ENCODE results near the gene SMNDC1.
A peak's percentile ranks its signal among the peaks of the same experiment; 100 is the strongest.
"Not testable (repeated sequence)": the region's sequence is repeated elsewhere in the genome, so short reads cannot be mapped to it uniquely, and the experiment has no call there.

The SMNDC1 gene

DNA sequence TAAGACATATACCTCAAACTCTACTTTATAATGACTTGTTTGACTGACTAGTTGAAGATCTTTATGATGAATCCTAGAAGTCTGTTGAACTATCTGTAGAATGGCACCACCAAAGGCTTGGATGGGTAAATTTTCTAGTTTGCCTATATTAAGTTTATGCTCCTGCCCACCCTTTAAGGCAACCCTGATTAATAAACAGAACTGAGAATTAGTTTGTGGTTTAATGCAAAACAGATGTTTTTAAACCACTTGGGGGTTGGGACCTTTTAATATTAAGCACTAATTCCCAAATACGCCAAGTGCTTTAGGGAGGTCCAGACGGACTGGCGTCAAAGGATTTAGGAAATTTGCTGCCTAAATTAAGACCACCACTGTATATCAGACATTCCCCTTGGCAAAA is 20.5 kb downstream of the SMNDC1 start:
- no peak for DNase-seq

DNA sequence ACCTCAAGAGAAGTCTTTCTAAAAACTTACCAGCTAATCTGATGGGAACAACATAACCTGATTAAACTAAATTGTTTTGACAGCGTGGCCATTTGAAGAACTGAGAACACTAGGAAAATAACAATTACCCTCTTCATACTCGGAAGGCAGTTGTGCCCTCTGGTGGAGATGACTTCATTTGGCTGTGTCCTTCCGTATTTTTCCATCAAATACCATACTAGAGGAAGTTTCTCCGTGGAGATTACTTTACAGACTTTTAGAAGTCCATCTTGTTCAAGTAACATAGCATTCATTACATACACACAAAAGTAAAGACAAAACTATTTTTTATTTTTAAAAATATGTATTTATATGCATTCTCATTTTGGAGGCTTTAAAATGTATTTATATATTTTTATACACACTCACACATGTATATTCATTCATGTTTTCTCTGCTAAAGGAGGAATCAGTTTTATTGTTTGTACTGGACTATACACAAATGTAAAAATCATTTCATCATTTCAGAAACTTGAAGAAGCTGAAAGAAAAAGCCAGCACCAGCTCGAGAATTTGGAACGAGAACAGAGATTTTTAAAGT is 25.2 kb downstream of the SMNDC1 start:
- peak in 36 of 56 donors; percentile 2 to 83 (median 29) for DNase-seq

DNA sequence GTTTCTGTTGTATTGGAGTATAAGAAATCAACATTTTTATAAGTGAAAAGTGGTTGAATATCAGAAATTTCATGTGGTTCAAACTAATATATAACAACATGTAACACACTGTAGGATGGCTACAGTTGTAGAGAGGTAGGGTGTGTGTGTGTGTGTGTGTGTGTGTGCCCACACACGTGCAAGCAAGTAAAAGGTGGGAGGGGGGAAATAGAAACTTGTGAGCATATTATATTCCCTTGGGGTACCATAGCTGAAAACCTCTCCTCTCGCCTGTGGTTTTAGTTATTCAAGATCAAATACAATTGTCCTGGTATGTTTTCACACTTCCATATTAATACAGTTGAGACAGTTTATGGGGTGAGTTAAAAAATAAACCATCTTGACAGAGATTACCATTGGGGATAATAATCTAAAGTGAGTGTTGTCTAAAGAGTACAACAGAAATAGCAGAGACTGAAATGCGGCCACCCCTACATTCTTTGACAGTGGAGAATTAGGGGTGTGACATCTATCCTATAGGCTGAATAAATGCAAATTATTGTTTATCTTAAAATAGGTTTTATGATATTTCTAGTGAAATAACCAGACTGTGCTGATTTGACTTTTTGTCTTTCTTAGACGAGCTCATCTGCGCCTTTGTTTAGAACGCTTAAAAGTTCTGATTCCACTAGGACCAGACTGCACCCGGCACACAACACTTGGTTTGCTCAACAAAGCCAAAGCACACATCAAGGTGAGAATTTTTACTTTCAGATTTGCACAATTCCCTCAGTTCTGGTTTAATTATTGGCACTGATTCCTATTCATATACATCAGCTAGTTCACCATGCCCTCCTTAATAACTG is 25.9 kb downstream of the SMNDC1 start:
- DNase-seq, result no peak

DNA sequence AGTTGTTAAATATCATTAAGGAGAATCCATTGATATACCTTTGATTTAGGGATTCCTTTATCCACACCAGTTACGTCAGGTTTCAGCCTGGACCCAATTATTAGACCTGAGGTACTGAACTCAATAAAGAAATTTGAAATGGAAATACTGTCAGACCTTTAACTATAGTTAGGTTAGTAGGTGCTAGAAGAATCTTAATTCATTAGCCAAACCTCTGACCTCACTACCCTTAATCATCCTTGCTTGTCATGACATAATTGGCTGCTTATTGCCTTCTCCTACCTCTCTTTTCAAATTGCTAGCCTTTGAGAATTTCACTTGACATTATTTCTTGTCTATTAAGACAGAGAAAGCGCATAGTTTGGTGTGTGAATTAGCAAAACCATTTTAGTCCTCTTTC is 27.1 kb downstream of the SMNDC1 start:
- no peak for DNase-seq

DNA sequence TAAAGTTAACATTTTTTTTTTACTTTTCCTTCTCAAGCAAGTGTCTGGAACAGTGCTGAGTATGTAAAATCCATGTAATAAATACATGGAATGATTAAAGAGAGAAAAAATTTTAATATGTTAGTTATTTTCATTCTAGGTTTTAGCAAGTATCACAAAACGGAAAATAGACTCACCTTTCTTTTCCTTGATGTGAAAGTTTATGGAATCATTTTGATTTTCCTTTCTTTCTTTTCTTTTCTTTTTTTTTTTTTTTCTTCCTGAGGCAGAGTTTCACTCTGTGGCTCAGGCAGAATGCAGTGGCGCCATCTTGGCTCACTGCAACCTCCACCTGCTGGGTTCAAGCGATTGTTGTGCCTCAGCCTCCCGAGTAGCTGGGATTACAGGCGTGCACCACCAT is 28.1 kb downstream of the SMNDC1 start:
- no peak for DNase-seq

DNA sequence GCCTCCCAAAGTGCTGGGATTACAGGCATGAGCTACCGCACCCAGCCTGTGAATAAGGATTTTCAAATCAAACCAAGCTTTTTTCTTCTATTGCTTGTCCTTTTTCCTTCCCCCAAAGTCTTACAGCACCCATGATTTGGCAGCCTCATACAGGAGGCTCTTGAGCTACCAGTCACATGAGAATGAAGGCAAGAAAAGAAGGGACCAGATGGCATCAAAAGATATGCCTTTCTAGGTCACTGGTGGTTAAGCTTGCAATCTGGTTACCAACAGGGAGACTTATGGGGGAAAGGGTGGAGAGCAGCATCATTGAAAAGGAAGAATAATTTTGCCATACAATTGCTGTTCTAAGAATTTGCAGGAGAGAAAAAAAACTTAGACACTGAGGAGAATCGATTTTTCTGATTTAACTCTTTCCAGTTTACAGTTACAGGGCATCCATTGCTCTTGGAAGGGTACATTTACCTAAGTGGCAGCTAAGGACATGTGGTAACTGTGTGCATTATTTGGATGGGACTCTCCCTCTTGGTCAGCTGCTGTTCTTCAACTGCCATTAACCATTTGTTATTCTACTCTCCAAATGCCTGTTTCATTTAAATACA is 29.5 kb downstream of the SMNDC1 start:
- peak in 1 of 56 donors; percentile 5 for DNase-seq

DNA sequence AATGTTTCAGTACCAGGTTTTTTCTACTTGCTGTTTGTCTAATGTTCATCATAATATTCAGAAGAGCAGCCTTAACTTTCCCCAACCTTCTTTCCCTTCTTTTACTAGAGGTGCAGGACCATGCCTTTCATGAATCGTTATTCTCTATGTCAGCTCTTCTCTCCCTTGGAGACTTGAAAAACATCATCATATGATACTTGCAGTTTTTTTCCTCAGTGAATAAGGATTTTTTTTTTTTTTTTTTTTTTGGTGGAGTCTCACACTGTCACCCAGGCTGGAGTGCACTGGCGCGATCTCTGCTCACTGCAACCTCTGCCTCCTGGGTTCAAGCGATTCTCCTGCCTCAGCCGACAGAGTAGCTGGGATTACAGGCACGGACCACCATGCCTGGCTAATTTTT is 30.1 kb downstream of the SMNDC1 start:
- DNase-seq, result no peak

DNA sequence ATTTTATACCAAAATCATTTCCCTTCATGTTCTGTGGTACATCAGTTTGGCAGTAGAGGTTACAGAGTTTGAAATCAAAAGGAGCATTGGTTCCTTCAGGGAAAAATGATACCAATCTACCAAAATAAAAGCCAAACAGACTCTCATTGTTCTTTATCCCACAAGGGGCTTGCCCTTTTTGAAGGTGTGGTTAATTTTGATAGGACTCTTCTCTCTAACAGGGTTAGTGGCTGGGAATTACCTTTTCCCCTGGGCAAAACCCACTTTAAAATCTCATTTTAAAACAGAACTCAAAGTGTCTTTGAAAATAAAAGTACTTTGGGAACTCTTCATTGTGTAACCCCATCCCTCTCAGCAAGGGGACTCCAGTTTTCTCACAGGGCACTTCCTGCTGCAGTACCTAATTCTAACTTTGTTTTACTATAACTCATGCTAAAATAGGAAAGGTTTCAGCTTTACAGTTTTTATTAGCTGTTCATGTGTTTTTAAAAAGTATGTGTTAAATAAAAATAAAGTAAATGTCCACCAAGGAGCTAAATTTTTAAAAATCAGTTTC is 30.6 kb downstream of the SMNDC1 start:
- DNase-seq, result no peak

DNA sequence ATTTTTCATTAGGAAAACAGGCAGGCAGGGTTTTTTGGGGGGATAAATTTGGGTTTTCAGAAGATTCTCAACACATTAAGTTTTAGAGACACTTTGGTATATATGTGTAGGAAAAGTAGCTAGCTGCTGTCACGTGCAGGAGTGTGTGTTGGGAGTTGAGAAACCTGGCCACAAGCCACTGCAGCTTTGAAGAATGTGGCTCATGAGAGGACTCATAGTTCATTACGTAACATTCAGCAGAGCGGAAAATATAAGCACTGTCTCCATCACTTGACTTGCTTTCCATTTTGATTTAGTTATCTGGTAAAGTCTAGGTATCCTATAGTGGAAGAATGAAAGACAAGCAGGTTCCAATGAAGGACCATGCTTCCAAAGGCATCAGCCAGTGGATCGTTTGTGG is 31.2 kb downstream of the SMNDC1 start:
- peak in 18 of 56 donors; percentile 3 to 63 (median 24) for DNase-seq

DNA sequence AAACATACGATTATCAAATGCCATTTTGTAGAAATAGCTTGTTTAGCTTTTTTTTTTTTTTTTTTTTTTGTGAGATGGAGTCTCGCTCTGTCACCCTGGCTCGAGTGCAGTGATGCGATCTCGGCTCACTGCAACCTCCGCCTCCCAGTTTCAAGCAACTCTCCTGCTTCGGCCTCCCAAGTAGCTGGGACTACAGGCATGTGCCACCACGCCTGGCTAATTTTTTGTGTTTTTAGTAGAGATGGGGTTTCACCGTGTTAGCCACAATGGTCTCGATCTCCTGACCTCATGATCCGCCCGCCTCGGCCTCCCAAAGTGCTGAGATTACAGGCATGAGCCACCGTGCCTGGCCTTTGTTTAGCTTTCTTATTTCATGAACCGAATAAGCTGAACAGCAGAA is 31.7 kb downstream of the SMNDC1 start:
- DNase-seq, result not testable (repeated sequence)

DNA sequence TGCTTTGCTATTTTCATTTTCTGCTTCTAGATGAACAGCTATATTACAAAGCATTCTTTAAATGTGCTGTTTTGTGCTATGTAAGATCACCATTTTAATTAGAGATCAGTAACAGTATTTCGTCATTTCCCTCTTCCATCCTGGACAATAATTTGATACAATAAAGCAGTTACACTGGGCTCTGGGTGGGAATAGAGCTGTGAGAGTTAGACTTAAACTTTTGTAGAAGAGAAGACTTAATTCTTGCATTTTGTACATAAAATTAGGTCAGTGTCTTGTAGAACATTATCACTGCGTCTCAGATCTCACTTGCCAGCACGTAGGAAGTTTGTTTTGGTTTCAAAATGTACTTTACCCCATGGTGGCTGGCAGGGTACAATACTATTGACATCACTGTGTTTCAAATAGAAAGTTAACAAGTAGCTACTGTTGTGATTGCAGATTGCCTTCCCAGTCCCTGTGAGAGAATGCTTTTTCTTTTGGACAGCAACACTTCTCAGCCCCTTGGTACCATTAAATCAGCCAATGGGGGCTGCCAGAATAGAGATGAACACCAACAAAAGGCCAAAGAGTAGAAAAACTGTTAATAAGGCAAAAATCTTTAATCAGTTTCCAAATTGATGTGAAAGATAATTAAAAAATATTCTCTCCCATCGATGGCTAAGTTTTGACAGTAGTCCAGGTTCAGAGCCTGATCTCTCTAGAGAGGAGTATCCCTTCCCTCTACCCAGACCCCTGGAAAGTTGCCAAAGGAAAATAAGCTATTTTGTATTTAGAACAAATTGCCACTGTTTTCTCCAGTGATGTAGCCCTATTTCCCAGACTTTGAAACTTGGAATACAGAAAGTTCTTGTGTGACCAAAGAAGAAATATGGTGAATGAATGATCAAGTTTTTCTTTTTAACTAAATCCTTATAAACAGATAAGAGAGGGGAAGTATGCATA is 35.1 kb downstream of the SMNDC1 start:
- DNase-seq, result peak in 30 of 56 donors; percentile 4 to 80 (median 43)

DNA sequence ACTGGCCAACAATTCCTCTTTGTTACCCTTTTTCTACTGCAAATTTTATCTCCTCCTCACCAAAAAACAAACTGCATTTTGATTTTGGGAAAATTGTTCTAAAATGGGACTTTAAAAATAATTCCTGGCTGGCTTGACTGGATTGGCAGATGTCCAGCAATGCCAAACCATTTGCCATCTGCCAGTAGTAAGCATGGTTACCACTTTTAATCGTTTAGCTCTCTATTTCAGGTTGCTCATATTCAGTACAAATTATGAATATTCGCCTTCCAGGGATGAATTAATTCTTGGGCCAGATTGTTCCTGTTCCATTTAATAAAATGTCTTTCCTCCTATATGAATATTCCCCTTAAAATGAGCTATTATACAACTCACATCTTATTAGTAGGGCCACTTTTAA is 35.7 kb downstream of the SMNDC1 start:
- peak in 4 of 56 donors; percentile 2 to 37 (median 9) for DNase-seq

DNA sequence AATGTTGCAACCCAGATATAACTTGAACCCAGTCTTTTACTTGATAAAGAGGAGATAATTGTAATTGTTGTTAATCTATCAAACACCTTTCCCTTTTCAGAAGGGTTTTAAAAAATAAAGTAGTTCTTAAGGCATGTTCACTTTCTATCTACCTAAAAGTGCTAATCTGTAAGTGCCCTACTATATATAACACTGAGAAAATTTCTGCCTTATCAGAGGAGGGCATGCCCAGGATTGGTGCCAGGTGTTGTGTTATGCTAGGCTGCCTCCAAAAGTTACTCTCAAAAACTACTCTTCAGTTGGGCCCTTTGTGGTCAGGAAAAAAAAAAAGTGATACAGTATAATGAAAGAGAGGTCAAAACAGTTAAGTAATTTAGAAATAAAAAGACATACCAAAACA is 36.3 kb downstream of the SMNDC1 start:
- no peak for DNase-seq

DNA sequence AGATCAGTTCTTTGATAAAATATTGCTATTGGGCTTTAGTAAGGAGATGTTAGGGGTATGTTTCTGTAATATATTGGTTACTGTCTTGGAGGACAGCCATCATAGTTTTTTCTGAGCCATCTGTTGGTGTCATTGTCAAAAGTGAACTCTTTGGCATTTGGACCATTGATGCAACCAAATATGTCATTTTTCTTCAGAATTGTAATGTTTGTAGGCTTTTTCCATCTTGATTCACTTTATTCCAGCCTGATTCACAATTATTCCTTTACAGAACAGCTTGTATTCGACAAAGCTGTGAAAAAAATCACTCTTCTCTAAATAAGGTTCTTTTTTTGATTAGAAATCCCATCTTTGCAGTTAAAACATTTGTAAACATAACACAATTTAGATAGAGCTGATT is 37.4 kb downstream of the SMNDC1 start:
- DNase-seq, result no peak

DNA sequence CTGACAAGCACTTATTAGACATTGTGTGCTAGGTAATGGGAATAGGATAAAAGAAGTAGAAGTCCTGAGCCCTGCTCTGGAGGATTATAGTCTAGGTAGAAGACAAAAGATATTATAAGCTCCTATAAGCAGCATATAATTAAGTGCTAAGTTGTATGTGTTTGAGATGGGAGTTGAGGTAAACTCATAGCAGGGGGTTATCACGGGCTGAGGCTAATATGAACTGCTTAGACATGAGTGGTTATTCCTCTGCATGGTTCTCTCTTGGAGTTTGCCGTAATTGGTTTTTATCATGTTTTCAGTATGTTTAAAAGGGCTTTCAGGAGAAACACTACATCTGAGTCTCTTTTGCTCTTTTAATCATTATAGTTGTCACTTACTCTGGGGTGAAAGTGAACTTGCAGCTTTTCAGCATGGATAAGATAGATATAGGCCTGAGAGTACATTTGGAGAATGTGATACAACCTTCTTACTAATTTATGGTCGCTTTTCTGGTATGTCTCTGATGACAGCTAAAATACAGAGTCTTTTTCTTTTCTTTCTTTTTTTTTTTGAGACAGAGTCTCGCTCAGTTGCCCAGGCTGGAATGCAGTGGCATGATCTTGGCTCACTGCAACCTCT is 39.0 kb downstream of the SMNDC1 start:
- DNase-seq, result no peak

DNA sequence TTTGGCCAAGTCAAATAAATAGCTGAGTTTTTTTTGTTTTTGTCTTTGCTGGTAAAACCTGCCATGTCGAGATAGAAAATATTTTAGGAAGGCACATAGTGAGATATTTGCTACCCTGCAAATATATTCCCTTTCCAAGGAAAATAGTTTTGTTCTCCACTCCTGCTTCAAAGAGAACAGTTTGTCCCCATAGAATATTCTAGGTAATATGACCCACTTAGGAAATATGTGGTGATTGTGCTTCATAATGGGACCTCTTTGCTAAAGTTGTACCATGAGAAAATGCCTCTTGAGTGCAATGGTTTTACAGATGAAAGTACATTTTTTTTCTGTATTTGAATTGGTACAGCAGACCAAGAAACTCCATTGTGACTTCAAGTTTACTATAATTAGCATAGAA is 41.6 kb downstream of the SMNDC1 start:
- DNase-seq, result no peak

DNA sequence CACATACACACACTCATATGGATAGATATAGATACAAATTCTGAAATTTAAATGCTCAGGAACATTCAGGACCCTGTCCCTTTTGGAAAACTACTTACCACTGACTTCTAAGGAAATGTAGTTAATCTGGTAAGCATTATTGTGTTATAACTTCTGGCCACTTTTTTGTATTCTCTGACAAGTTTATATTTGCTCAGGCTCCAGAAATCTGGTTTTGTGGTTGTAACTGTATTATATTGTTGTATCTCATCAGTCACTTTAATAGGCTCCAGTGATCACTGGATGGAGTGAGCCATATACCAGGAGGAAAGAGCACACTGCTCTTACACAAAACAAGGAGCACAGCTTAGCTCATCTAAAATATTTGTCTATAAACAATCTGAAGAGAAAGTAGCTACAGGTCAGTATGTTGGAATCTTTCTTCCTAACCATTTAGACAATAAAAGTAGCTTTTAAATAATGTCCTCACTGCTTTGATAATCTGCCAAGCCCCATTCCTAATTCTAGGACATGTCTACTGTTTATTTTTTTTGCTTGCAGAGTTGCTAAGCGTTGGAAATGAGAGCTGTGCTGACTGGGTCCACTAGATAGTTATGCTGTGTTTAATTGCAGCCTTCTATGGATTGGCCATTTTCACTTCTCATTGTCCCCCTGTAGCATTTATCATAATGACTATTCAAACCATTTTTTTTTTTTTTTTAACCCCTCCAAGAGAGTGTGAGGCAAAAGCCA is 43.8 kb downstream of the SMNDC1 start:
- DNase-seq, result no peak

DNA sequence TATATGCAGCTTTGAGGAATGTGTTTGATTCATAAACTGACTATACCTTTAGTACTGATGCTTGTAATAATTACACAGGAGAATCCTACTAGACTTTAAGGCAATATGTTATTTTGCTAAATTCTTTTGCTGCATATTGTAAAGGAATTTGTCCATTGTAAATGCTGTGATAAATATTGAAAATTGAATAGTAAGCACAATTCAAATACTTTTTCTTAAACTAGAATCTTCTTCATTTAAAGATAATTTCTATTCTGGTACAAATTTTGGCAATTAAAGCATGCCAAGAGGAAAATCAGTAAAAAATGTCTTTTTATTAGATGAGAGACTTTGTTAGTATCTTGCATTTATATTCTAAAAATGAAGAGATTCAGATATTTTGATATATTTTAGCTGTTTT is 45.4 kb downstream of the SMNDC1 start:
- DNase-seq, result no peak

DNA sequence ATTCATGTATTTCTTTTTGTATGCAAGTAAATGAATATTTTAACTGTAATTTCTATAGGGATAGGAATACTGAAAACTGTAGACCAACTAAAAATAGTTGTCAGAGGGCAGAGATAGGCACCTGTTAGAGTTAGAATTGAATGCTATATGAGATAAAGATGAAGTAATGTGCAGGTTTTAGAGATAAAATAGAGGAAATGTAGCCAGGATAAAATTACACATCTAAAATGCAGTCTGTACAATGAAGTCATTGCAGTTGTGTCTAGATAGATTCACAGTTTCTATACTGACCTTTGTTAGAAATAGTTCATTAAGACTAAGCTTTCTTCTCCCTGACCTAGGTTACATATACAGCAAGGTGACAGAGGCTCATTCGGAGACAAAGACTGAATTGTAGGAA is 46.2 kb downstream of the SMNDC1 start:
- no peak for DNase-seq

DNA sequence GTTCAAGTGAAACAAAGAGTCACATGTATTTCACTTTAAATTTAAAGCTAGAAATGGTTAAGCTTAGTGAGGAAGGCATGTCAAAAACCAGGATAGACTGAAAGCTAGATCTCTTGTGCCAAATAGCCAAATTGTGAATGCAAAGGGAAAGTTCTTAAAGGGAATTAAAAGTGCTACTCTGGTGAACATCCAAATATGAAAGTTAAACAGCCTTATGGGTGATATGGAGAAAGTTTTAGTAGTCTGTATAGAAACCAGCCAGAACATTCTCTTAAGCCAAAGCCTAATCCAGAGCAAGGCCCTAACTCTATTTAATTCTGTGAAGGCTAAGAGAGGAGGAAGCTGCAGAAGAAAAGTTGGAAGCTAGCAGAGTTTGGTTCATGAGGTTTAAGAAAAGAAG is 50.3 kb downstream of the SMNDC1 start:
- DNase-seq, result no peak

Data from amygdala (tissue), 56 donors.